Hepatocyte (in vitro differentiated cells): ENCODE measurements around the gene SUPT3H. TPM values are rescaled to one million over a fixed set of nuclear protein-coding genes. Genes with fewer than 3 reads are reported as not detected.

Source experiments
- DNase-seq: peaks from one replicate; pipeline ENCODE4 v3.0.0-alpha.2; 2016; ENCODE audit warnings: low spot score
- H2AFZ ChIP-seq: fragments of 200-600 bp; sonication (generic); 2 replicates; pipeline ENCODE4 v1.6.0; 2016; ENCODE audit warnings: antibody characterized with exemption, mild to moderate bottlenecking
- H3K27ac ChIP-seq: fragments of 200-600 bp; sonication (generic); 2 replicates; pipeline ENCODE4 v1.5.1; 2016; ENCODE audit warnings: mild to moderate bottlenecking
- H3K27me3 ChIP-seq: fragments of 200-600 bp; sonication (generic); 2 replicates; pipeline ENCODE4 v1.6.1; 2016
- H3K36me3 ChIP-seq: fragments of 200-600 bp; sonication (generic); replicated peaks from 2 replicates; pipeline ENCODE4 v1.5.1; 2016; ENCODE audit warnings: low read depth; ENCODE audit not compliant: insufficient read depth
- H3K4me1 ChIP-seq: fragments of 200-600 bp; sonication (generic); 2 replicates; pipeline ENCODE4 v1.5.1; 2016; ENCODE audit warnings: mild to moderate bottlenecking, moderate library complexity; ENCODE audit not compliant: insufficient read depth
- H3K4me2 ChIP-seq: fragments of 200-600 bp; sonication (generic); 2 replicates; pipeline ENCODE4 v1.6.0; 2016
- H3K4me3 ChIP-seq: fragments of 200-600 bp; sonication (generic); 2 replicates; pipeline ENCODE4 v1.5.1; 2016; ENCODE audit warnings: mild to moderate bottlenecking
- H3K79me2 ChIP-seq: fragments of 200-600 bp; sonication (generic); 2 replicates; pipeline ENCODE4 v1.6.0; 2017; ENCODE audit warnings: mild to moderate bottlenecking
- H3K9me2 ChIP-seq: fragments of 200-600 bp; sonication (generic); replicated peaks from 2 replicates; pipeline ENCODE4 v1.6.0; 2017; ENCODE audit warnings: mild to moderate bottlenecking; ENCODE audit not compliant: insufficient read depth
- H3K9me3 ChIP-seq: fragments of 200-600 bp; sonication (generic); 2 replicates; pipeline ENCODE4 v1.5.1; 2016; ENCODE audit warnings: low read depth, mild to moderate bottlenecking
- H4K20me1 ChIP-seq: fragments of 200-600 bp; sonication (generic); 2 replicates; pipeline ENCODE4 v1.6.0; 2016; ENCODE audit warnings: mild to moderate bottlenecking; ENCODE audit not compliant: insufficient read depth, poor library complexity, severe bottlenecking
- CTCF ChIP-seq: fragments of 200-600 bp; sonication (generic); IDR thresholded peaks from 2 replicates; pipeline ENCODE4 v1.5.1; 2016; ENCODE audit warnings: antibody characterized with exemption, mild to moderate bottlenecking; ENCODE audit not compliant: poor library complexity
- EZH2 ChIP-seq: fragments of 200-600 bp; sonication (generic); IDR thresholded peaks from 2 replicates; pipeline ENCODE4 v1.6.1; 2016; ENCODE audit warnings: antibody characterized with exemption, mild to moderate bottlenecking, borderline replicate concordance
- EZH2phosphoT487 ChIP-seq: fragments of 200-600 bp; sonication (generic); IDR thresholded peaks from one replicate; pipeline ENCODE4 v1.6.1; 2018; ENCODE audit warnings: antibody characterized with exemption, mild to moderate bottlenecking, low read depth, moderate library complexity; ENCODE audit not compliant: unreplicated experiment, severe bottlenecking
- WGBS: methylation state at CpG from one replicate; pipeline ENCODE4 v1.1.6; 2016; ENCODE audit warnings: low lambda C conversion rate; ENCODE audit errors: missing lambda C conversion rate; 5-methylcytosine and 5-hydroxymethylcytosine counted together
- polyA plus RNA-seq: library from polyadenylated mRNA; unstranded; fragments of >200 nt; fragmentation: Nextera tagmentation; extraction: Ambion mirVana; gene quantifications from 2 replicates; pipeline ENCODE4 v1.2.1, GENCODE V29; 2016
- total RNA-seq: library from RNA; depleted of rRNA; stranded (reverse); fragments of >200 nt; gene quantifications from 2 replicates; pipeline ENCODE4 v1.2.3, GENCODE V29; 2014

The SUPT3H gene
- total and polyA plus RNA-seq, 2 experiments from 2014 or later = 6.8 to 7.7 TPM

- 91% methylated on average over 1 of the region's 1 CpG for WGBS
- Histone ChIP-seq H3K4me2 (no peak overlapping the region), H3K4me3 (no peak overlapping the region), H3K36me3 (no peaks in the 10 kb centered on the region), H4K20me1 (no peaks in the 10 kb centered on the region), H3K9me3 (no peaks in the 10 kb centered on the region), H3K27ac (no peak overlapping the region), H3K9me2 (no peaks in the 10 kb centered on the region), H3K4me1 (no peaks in the 10 kb centered on the region), H2AFZ (no peak overlapping the region), H3K27me3 (no peaks in the 10 kb centered on the region), H3K79me2 (no peaks in the 10 kb centered on the region)
- DNase-seq = no peak
- TF ChIP-seq CTCF (no peak), EZH2 (no peak), EZH2phosphoT487 (no peak)
Measured at GRCh38 chr6:45001663-45002062, 376.1 kb downstream of the SUPT3H start.

GRCh38 chr6:45000833-45001232, 376.9 kb downstream of the SUPT3H start:
- Histone ChIP-seq H3K9me3 (no peaks in the 10 kb centered on the region), H3K27me3 (no peaks in the 10 kb centered on the region)

GRCh38 chr6:44999066-44999465, 378.7 kb downstream of the SUPT3H start:
- H3K4me1 ChIP-seq = no peaks in the 10 kb centered on the region
- DNase-seq = no peak
- no peak for TF ChIP-seq EZH2
- TF ChIP-seq CTCF = no peak
- no peak for TF ChIP-seq EZH2phosphoT487
- H3K27ac ChIP-seq = no peak overlapping the region
- H3K4me3 ChIP-seq = no peak overlapping the region
- H4K20me1 ChIP-seq = no peaks in the 10 kb centered on the region
- H2AFZ ChIP-seq = no peak overlapping the region
- no peaks in the 10 kb centered on the region for H3K9me3 ChIP-seq
- H3K36me3 ChIP-seq = no peaks in the 10 kb centered on the region
- no peak overlapping the region for H3K4me2 ChIP-seq
- 95% methylated on average over 8 of the region's 8 CpGs for WGBS
- H3K9me2 ChIP-seq = no peaks in the 10 kb centered on the region
- H3K79me2 ChIP-seq = no peaks in the 10 kb centered on the region
- no peaks in the 10 kb centered on the region for H3K27me3 ChIP-seq

More at GRCh38 chr6:45000833-45001232, 376.9 kb downstream of the SUPT3H start:
- no peaks in the 10 kb centered on the region for H3K36me3 ChIP-seq
- no peak overlapping the region for H3K4me2 ChIP-seq
- H2AFZ ChIP-seq = no peak overlapping the region
- no peak overlapping the region for H3K4me3 ChIP-seq
- H4K20me1 ChIP-seq = no peaks in the 10 kb centered on the region
- TF ChIP-seq CTCF = no peak
- no peak for TF ChIP-seq EZH2phosphoT487
- no peak for TF ChIP-seq EZH2
- no peak overlapping the region for H3K27ac ChIP-seq
- DNase-seq = no peak
- no peaks in the 10 kb centered on the region for H3K79me2 ChIP-seq
- no peaks in the 10 kb centered on the region for H3K4me1 ChIP-seq
- H3K9me2 ChIP-seq = no peaks in the 10 kb centered on the region

- H2AFZ ChIP-seq = no peak overlapping the region
- no peaks in the 10 kb centered on the region for H3K27me3 ChIP-seq
- H3K9me3 ChIP-seq = no peaks in the 10 kb centered on the region
- H3K27ac ChIP-seq = no peak overlapping the region
- H3K9me2 ChIP-seq = no peaks in the 10 kb centered on the region
- no peaks in the 10 kb centered on the region for H4K20me1 ChIP-seq
- no peak for DNase-seq
- 92% methylated on average over 3 of the region's 3 CpGs for WGBS
- H3K4me2 ChIP-seq = no peak overlapping the region
- no peaks in the 10 kb centered on the region for H3K36me3 ChIP-seq
- TF ChIP-seq EZH2 = no peak
- no peak for TF ChIP-seq CTCF
- TF ChIP-seq EZH2phosphoT487 = no peak
- no peaks in the 10 kb centered on the region for H3K79me2 ChIP-seq
- H3K4me1 ChIP-seq = no peaks in the 10 kb centered on the region
- no peak overlapping the region for H3K4me3 ChIP-seq
Measured at GRCh38 chr6:44995486-44996132, 382.1 kb downstream of the SUPT3H start.
